ENCODE measurements around the gene GPC6.

GPC6 gene

DNA sequence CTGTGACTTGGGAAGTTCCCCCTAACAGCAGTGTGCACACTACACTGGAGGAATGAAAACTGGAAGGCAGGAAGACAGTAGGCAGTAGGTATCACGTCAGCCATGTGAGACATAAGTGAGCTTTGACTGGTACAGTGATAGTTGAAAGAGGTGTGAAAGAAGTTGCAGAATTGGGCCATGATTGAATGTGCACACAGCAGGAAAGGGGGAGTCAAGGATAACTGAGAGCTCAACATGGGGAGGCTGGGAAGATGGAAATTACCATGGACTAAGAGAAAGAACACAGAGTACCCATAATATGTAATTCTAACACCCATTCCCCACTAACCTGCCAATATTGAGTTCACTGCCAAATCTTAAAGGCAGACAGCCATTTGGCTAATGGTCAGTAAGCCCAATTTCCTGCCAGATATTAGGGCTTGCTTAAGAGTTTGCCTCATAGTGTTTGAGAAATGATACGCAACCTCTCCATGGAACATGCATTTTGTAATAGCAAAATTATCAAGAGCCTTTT lies 931.2 kb downstream of the GPC6 start:
- H3K4me3 ChIP-seq (ENCODE audit: low read depth, low read length) = no peak overlapping the region
- TF ChIP-seq, protein P1, sequence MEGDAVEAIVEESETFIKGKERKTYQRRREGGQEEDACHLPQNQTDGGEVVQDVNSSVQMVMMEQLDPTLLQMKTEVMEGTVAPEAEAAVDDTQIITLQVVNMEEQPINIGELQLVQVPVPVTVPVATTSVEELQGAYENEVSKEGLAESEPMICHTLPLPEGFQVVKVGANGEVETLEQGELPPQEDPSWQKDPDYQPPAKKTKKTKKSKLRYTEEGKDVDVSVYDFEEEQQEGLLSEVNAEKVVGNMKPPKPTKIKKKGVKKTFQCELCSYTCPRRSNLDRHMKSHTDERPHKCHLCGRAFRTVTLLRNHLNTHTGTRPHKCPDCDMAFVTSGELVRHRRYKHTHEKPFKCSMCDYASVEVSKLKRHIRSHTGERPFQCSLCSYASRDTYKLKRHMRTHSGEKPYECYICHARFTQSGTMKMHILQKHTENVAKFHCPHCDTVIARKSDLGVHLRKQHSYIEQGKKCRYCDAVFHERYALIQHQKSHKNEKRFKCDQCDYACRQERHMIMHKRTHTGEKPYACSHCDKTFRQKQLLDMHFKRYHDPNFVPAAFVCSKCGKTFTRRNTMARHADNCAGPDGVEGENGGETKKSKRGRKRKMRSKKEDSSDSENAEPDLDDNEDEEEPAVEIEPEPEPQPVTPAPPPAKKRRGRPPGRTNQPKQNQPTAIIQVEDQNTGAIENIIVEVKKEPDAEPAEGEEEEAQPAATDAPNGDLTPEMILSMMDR (IDR thresholded peaks at IDR 0.05; ENCODE audit: low read depth, low read length, missing control alignments) = no peak
- in situ Hi-C loops (cut with HindIII; ENCODE audit: low sequenced_read_pairs) = no loop called here
- DNase-seq (ENCODE audit: low read depth) = no peak

DNA sequence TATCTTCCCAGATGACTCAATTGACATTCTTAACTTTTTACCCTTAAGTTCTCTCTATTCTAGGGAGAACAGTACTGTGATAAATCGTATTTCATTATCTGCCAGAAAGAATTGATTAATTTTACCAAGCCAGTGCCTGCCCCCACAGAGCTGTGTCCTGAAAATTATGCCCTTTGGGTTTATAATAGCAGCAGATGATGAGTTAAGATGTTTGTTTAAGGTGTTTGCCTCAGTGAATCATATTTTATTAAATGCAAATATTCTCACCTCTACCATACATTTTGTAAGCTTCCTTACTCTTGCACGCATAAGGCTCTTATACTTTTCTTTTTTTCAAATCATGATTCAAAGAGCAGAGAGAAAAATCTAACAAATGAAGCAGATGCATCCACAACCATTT lies 934.3 kb downstream of the GPC6 start:
- H3K4me3 ChIP-seq (ENCODE audit: low read depth, low read length) = no peak overlapping the region
- TF ChIP-seq, protein P1 (IDR thresholded peaks at IDR 0.05; ENCODE audit: low read depth, low read length, missing control alignments) = no peak
- no peak for DNase-seq (ENCODE audit: low read depth)
- in situ Hi-C loops (cut with HindIII; ENCODE audit: low sequenced_read_pairs) = no loop called here

DNA sequence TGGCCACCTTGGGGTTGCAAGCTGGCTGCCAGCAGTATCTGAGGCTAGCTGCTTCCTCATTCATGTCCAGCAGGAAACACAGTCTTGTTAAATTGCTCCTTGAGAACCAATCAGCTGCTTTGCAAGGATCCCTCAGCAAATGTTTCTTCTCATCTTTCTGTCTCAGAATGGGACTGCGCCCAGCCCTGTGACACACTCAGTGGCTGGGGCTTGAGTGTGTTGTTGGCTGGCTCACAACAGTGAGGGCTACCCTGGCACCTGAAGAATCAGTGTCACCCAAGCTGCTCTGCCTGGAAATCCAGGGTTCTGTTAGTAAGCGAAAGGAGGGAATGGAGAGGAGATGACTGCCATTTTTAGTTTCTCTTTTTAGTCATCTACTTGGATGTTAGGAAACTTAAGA lies 935.7 kb downstream of the GPC6 start:
- DNase-seq (ENCODE audit: low read depth) = no peak
- TF ChIP-seq, protein P1 (IDR thresholded peaks at IDR 0.05; ENCODE audit: low read depth, low read length, missing control alignments) = no peak
- in situ Hi-C loops (cut with HindIII; ENCODE audit: low sequenced_read_pairs) = no loop called here
- H3K4me3 ChIP-seq (ENCODE audit: low read depth, low read length) = no peak overlapping the region

DNA sequence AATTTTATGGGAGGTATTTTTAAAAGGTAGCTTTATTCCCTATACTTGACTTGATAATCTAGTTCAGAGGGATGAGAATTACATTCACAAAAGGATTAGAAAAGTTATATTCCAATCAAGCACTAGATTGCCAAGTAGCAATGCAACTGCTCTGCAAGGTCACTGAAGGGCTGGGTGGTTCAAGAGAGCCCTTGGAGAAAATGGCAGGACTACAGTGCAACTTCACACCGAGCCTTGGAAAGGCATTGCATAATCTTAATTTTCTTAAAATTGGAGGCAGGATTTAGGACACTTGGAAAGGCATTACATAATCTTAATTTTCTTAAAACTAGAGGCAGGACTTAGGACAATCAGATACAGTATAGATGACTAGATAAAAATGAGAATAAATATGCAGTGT lies 936.9 kb downstream of the GPC6 start:
- DNase-seq (ENCODE audit: low read depth) = no peak
- H3K4me3 ChIP-seq (ENCODE audit: low read depth, low read length) = no peak overlapping the region
- TF ChIP-seq, protein P1 (IDR thresholded peaks at IDR 0.05; ENCODE audit: low read depth, low read length, missing control alignments) = no peak
- in situ Hi-C loops (cut with HindIII; ENCODE audit: low sequenced_read_pairs) = no loop called here

DNA sequence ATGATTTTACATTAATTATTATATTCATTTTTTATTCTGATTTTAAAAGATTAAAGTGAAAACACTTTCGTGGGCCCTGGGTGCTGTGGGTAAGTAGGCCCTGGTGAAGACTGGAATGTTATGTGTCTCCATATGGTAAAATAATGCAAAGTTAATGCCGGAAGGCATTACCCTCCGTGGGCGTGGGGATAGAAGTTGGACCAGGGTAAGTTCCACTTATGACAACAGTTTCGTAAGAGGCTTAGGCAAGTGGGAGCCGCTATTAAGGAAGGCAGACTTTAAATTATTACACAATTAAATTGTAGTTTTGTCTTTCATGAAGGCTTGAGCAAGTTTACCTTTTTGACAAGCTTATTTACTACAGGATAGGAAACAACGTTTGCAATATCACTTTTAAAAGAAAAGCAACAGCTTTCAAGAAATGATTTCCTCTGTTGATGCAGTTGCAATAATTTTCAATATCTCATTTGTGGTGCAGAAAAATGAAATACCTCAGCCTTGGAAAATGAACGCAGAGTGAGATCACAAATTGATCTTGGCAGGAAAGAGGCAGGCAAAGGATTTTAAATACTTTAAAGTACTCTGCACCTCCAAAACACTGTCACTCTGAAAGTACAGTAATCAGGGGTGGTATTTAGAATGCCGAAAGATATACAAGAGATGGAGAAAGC lies 942.3 kb downstream of the GPC6 start:
- H3K4me3 ChIP-seq (ENCODE audit: low read depth, low read length) = no peak overlapping the region
- no peak for DNase-seq (ENCODE audit: low read depth)
- in situ Hi-C loops (cut with HindIII; ENCODE audit: low sequenced_read_pairs) = no loop called here
- TF ChIP-seq, protein P1 (IDR thresholded peaks at IDR 0.05; ENCODE audit: low read depth, low read length, missing control alignments) = no peak

DNA sequence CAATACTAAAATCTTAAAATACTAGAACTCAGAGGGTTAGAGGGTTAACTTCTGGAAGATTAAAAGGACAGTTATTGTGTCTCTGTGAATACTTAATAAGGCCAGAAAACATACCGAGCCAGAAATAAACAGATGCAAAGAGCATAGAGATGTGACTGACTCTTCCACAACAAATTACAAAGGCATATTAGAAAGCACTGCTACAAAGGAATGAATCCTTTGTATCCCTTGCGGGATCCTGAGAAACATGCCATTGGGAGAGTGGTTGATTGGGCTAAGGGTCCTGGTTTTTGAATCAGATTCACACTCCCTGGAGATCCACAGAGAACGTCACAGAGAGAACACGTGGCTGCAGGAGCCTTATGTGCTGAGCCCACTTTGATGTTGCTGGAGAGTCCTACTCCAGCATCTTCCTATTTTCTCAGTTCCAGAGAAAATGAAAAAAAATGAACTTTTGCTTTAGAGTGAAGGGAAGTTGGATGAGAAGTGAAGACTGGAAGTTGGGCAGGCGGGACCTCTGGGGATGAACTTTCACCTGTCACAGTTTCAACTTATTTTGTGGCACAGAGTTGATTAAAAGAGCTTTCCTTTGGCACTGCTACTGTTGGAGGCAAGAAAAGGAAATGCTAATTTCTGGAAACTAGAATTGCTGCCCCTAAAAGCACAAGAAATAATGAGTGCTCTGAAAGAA lies 943.0 kb downstream of the GPC6 start:
- no peak for DNase-seq (ENCODE audit: low read depth)

More for the DNA sequence above, 943.0 kb downstream of the GPC6 start:
- TF ChIP-seq, protein P1 (IDR thresholded peaks at IDR 0.05; ENCODE audit: low read depth, low read length, missing control alignments) = no peak
- H3K4me3 ChIP-seq (ENCODE audit: low read depth, low read length) = no peak overlapping the region
- in situ Hi-C loops (cut with HindIII; ENCODE audit: low sequenced_read_pairs) = no loop called here
